HepG2 (cell line): ENCODE results near the gene REPIN1. TPM values are rescaled to one million over a fixed set of nuclear protein-coding genes. Genes with fewer than 3 reads are reported as not detected.

Experiments
- ATAC-seq: fragments of 200-7000 bp; cut with Tn5 transposase; 3 replicates; pipeline ENCODE4 v1.9.1; 2020; ENCODE audit warnings: mild to moderate bottlenecking, moderate library complexity
- BruUV-seq: library from RNA; stranded (reverse); fragments of 400-500 nt; replicated peaks from 2 replicates; lab custom pipeline; 2021; lab: Mats Ljungman, UMichigan
- CTCF ChIA-PET: fragments of 300-600 bp; formaldehyde crosslinking; extraction: SDS; loops from one replicate; lab custom pipeline; 2021; ENCODE audit warnings: low total read pairs, inconsistent platforms, low intra/inter-chr PET ratio; lab: Yijun Ruan, JAX
- POLR2A ChIA-PET: fragments of 350-600 bp; sonication (Branson Sonifier 250); formaldehyde crosslinking; loops from one replicate; lab custom pipeline; 2020; ENCODE audit warnings: antibody characterized with exemption, inconsistent platforms; lab: Yijun Ruan, JAX
- DNase-seq: peaks from one replicate; pipeline ENCODE4 v3.0.0-alpha.2; 2015; ENCODE audit warnings: low spot score
- FAIRE-seq: peaks from 3 replicates; lab custom pipeline; 2011; peaks lifted over from hg19 to GRCh38; lab: Jason Lieb, UNC
- H2AFZ ChIP-seq: one replicate; pipeline ENCODE4 v1.6.1; 2011; ENCODE audit warnings: low read length, inconsistent platforms
- H3K27ac ChIP-seq: fragments of 300-600 bp; 3 replicates; pipeline ENCODE4 v1.8.0; 2011; ENCODE audit warnings: mixed run types, mild to moderate bottlenecking, mixed read lengths, low read length, inconsistent platforms; ENCODE audit not compliant: insufficient read depth; ENCODE audit errors: extremely low read length
- H3K27me3 ChIP-seq, 2 experiments: fragments of 200-600 bp in 1 of 2; 2 replicates in 1 of 2; 3 replicates in 1 of 2; pipeline versions ENCODE4 v1.6.0 to v1.8.0; 2011; ENCODE audit warnings: low read length in 2 of 2, mild to moderate bottlenecking in 2 of 2, moderate library complexity in 2 of 2, inconsistent platforms in 1 of 2; ENCODE audit not compliant: insufficient read depth in 2 of 2, control insufficient read depth in 1 of 2
- H3K36me3 ChIP-seq, 2 experiments: fragments of 200-600 bp in 1 of 2; replicated peaks in 1 of 2; 2 replicates in 1 of 2; 3 replicates in 1 of 2; pipeline versions ENCODE4 v1.5.1 to v1.8.0; 2011; ENCODE audit warnings: low read length in 2 of 2, inconsistent platforms in 1 of 2; ENCODE audit not compliant: insufficient read depth in 2 of 2, control insufficient read depth in 1 of 2
- H3K4me1 ChIP-seq: 2 replicates; pipeline ENCODE4 v1.5.1; 2012; ENCODE audit warnings: low read length, inconsistent platforms; ENCODE audit not compliant: insufficient read depth
- H3K4me2 ChIP-seq: 2 replicates; pipeline ENCODE4 v1.6.0; 2011; ENCODE audit warnings: low read depth, low read length, inconsistent platforms
- H3K4me3 ChIP-seq, 3 experiments: fragments of 200-600 bp in 1 of 3; sonication (generic), shearing (Covaris generic) in 1 of 3; replicated peaks in 1 of 3; 2 replicates each; pipeline ENCODE4 v1.5.1; 2011 to 2016; ENCODE audit warnings: low read length in 3 of 3, inconsistent platforms in 2 of 3, low read depth in 2 of 3, mild to moderate bottlenecking in 2 of 3, control low read depth in 1 of 3, mixed read lengths in 1 of 3; ENCODE audit not compliant: insufficient read depth in 1 of 3
- H3K79me2 ChIP-seq: one replicate; pipeline ENCODE4 v1.6.1; 2011; ENCODE audit warnings: low read length, inconsistent platforms; ENCODE audit not compliant: insufficient read depth
- H3K9ac ChIP-seq: 2 replicates; pipeline ENCODE4 v1.6.0; 2011; ENCODE audit warnings: mild to moderate bottlenecking, low read depth, low read length, inconsistent platforms; ENCODE audit not compliant: insufficient read depth
- H3K9me3 ChIP-seq: 2 replicates; pipeline ENCODE4 v1.5.1; 2012; ENCODE audit warnings: mild to moderate bottlenecking, low read length
- H4K20me1 ChIP-seq: 2 replicates; pipeline ENCODE4 v1.6.0; 2011; ENCODE audit warnings: inconsistent platforms, mild to moderate bottlenecking, low read length, moderate library complexity; ENCODE audit not compliant: insufficient read depth
- BCL3 ChIP-seq: sonication (generic); formaldehyde crosslinking; IDR thresholded peaks from 2 replicates; pipeline ENCODE4 v1.5.1; 2020; ENCODE audit warnings: mild to moderate bottlenecking, missing genetic modification reagents, moderate library complexity
- GATAD1 ChIP-seq: IDR thresholded peaks from 2 replicates; pipeline ENCODE4 v1.6.1; 2016; ENCODE audit warnings: missing genetic modification reagents, missing compliant biosample characterization
- HOXA7 ChIP-seq: sonication (generic); formaldehyde crosslinking; IDR thresholded peaks from 2 replicates; pipeline ENCODE4 v1.8.1; 2022; ENCODE audit warnings: mild to moderate bottlenecking, missing genetic modification reagents, moderate library complexity
- PAWR ChIP-seq: sonication (generic); formaldehyde crosslinking; IDR thresholded peaks from 2 replicates; pipeline ENCODE4 v1.4.0; 2020; ENCODE audit warnings: missing genetic modification reagents, mild to moderate bottlenecking, borderline replicate concordance
- PHF8 ChIP-seq: sonication (generic); formaldehyde crosslinking; IDR thresholded peaks from 2 replicates; pipeline ENCODE4 v1.5.0; 2020; ENCODE audit warnings: missing genetic modification reagents
- PREB ChIP-seq: sonication (generic); formaldehyde crosslinking; IDR thresholded peaks from 2 replicates; pipeline ENCODE4 v1.4.0; 2020; ENCODE audit warnings: missing genetic modification reagents
- RERE ChIP-seq: IDR thresholded peaks from 2 replicates; pipeline ENCODE4 v1.6.1; 2016; ENCODE audit warnings: low read depth, missing genetic modification reagents, missing compliant biosample characterization
- SIX1 ChIP-seq: sonication (generic); formaldehyde crosslinking; IDR thresholded peaks from 2 replicates; pipeline ENCODE4 v1.4.0; 2020; ENCODE audit warnings: missing genetic modification reagents, borderline replicate concordance
- THYN1 ChIP-seq: sonication (generic); formaldehyde crosslinking; IDR thresholded peaks from 2 replicates; pipeline ENCODE4 v1.8.1; 2023; ENCODE audit warnings: low read depth, mild to moderate bottlenecking, moderate library complexity, missing genetic modification reagents, borderline replicate concordance
- ZNF180 ChIP-seq: sonication (generic); formaldehyde crosslinking; IDR thresholded peaks from 2 replicates; pipeline ENCODE4 v1.4.0; 2020; ENCODE audit warnings: low read depth, missing genetic modification reagents, borderline replicate concordance
- ZNF503 ChIP-seq: sonication (generic); formaldehyde crosslinking; IDR thresholded peaks from 2 replicates; pipeline ENCODE4 v1.4.0; 2020; ENCODE audit warnings: missing genetic modification reagents
- ZNF589 ChIP-seq: sonication (generic); formaldehyde crosslinking; conservative IDR thresholded peaks from 2 replicates; pipeline ENCODE4 v1.8.0; 2022; ENCODE audit warnings: mild to moderate bottlenecking, moderate library complexity, missing genetic modification reagents
- WGBS: methylation state at CpG from one replicate; pipeline ENCODE4 v1.1.6; 2017; ENCODE audit warnings: low lambda C conversion rate; 5-methylcytosine and 5-hydroxymethylcytosine counted together
- in situ Hi-C: cut with HindIII; loops from 2 replicates; pipeline ENCODE4 v1.10.0; 2017; ENCODE audit warnings: low pct_unique_long_range_greater_than_20kb; ENCODE audit not compliant: extremely low pct_ligation_motif_present
- intact Hi-C: fragments of 100-400 bp; cut with micrococcal nuclease; formaldehyde crosslinking; loops from one replicate; pipeline ENCODE4 v1.10.0; 2022; ENCODE audit not compliant: unreplicated experiment
- polyA plus RNA-seq, 8 experiments: library from polyadenylated mRNA; depleted of rRNA in 3 of 8; stranded (reverse) in 7 of 8; unstranded in 1 of 8; fragments of >200 nt; fragmentation: Illumina TruSeq in 4 of 8; extraction: Trizol in 4 of 8; gene quantifications; 2 replicates each; pipeline versions ENCODE4 v1.2.1 to v1.2.3, GENCODE V29; 2011 to 2016; ENCODE audit warnings: low read depth in 4 of 8, missing spikeins in 1 of 8, mixed read lengths in 1 of 8; ENCODE audit not compliant: insufficient read depth in 1 of 8
- total RNA-seq, 5 experiments: library from RNA; depleted of rRNA; stranded (reverse); fragments of >200 nt; fragmentation: Illumina TruSeq; extraction: Trizol; gene quantifications; 2 replicates each; pipeline ENCODE4 v1.2.3, GENCODE V29; 2016; ENCODE audit warnings: low read depth in 1 of 5

REPIN1 gene
- total and polyA plus RNA-seq, 2 of the 13 experiments (the other 11 are each of a cell fraction or from before 2014, with no cell fraction given): 69.9 to 108 TPM

GRCh38 chr7:150415161-150416153, 46.8 kb downstream of the REPIN1 start:
- POLR2A ChIA-PET: interaction anchor here (0.6 to 2.1 kb wide), 6 partner anchors 9 to 46 kb away, joined by 3 to 47 read pairs (median 5); a partner anchor contains a TSS
- intact Hi-C loops: no loop called here
- no TSS peak for BruUV-seq
- TF ChIP-seq BCL3 (CRISPR knock-in tag) (0 out of 2 replicates have a peak, but pooled peaks have one; percentile 19), ZNF503 (CRISPR knock-in tag) (no peak), GATAD1 (CRISPR knock-in tag) (peak; percentile 34; the same call in 1 of the 2 replicates), HOXA7 (CRISPR knock-in tag) (no peak), PAWR (CRISPR knock-in tag) (no peak), SIX1 (CRISPR knock-in tag) (peak; percentile 83; the same call in 1 of the 2 replicates), RERE (CRISPR knock-in tag) (peak; percentile 87), PREB (CRISPR knock-in tag) (no peak), PHF8 (CRISPR knock-in tag) (peak; percentile 31; the same call in 1 of the 2 replicates), ZNF180 (no peak), THYN1 (CRISPR knock-in tag) (no peak), ZNF589 (CRISPR knock-in tag) (no peak)

More at GRCh38 chr7:150415161-150416153, 46.8 kb downstream of the REPIN1 start:
- in situ Hi-C loops: no loop called here
- 0 out of 2 replicates have a peak, but pooled peaks cover 2% of the 10 kb centered on the region for H4K20me1 ChIP-seq
- H3K4me3 ChIP-seq: peak overlapping the region in 1 of 3 experiments; percentile 1; a peak in 1 of 6 replicates
- H3K9me3 ChIP-seq: no peaks in the 10 kb centered on the region
- no peak overlapping the region for H3K27ac ChIP-seq
- no peaks in the 10 kb centered on the region for H3K36me3 ChIP-seq
- no peaks in the 10 kb centered on the region for H3K79me2 ChIP-seq
- peak; percentile 89 for DNase-seq
- H3K4me2 ChIP-seq: peak overlapping the region; percentile 49
- peaks cover 42% of the 10 kb centered on the region for H3K4me1 ChIP-seq
- CTCF ChIA-PET: no interaction called here
- FAIRE-seq: peak; percentile 99
- no peaks in the 10 kb centered on the region for H3K27me3 ChIP-seq
- peak; percentile 82 for ATAC-seq
- WGBS: 19% methylated on average over 7 of the region's 19 CpGs
- no peak overlapping the region for H3K9ac ChIP-seq
- H2AFZ ChIP-seq: no peak overlapping the region
